GM12878 (cell line): ENCODE measurements around the gene TDRD3. TPM values are rescaled to one million over a fixed set of nuclear protein-coding genes. Genes with fewer than 3 reads are reported as not detected.

Source experiments
- ATAC-seq: fragments of 200-7000 bp; cut with Tn5 transposase; 3 replicates; pipeline ENCODE4 v1.9.1; 2020; ENCODE audit warnings: mild to moderate bottlenecking, moderate library complexity
- BruUV-seq: library from RNA; stranded (reverse); fragments of 400-500 nt; replicated peaks from 2 replicates; lab custom pipeline; 2021; lab: Mats Ljungman, UMichigan
- CTCF ChIA-PET: fragments of 300-600 bp; sonication (Branson Sonifier 250); formaldehyde crosslinking; extraction: SDS; loops from one replicate; lab custom pipeline; 2021; ENCODE audit warnings: inconsistent platforms; lab: Yijun Ruan, JAX
- POLR2A ChIA-PET: fragments of 350-600 bp; formaldehyde crosslinking; extraction: SDS; loops from one replicate; lab custom pipeline; 2021; ENCODE audit warnings: inconsistent platforms; lab: Charles Lee
- RAD21 ChIA-PET: fragments of 300-600 bp; sonication (Branson Sonifier 250); formaldehyde crosslinking; loops from one replicate; lab custom pipeline; 2023; ENCODE audit warnings: antibody characterized with exemption; ENCODE audit not compliant: unreplicated experiment; lab: Charles Lee
- SMC1A ChIA-PET: fragments of 300-600 bp; sonication (Branson Sonifier 250); formaldehyde crosslinking; loops from one replicate; lab custom pipeline; 2023; ENCODE audit not compliant: unreplicated experiment, uncharacterized antibody; lab: Charles Lee
- DNase-seq: peaks from one replicate; pipeline ENCODE4 v3.0.0-alpha.2; 2011; ENCODE audit warnings: low read depth, low spot score
- FAIRE-seq: peaks from 3 replicates; lab custom pipeline; 2011; peaks lifted over from hg19 to GRCh38; lab: Jason Lieb, UNC
- H2AFZ ChIP-seq: 2 replicates; pipeline ENCODE4 v1.6.0; 2011; ENCODE audit warnings: low read depth, low read length, control low read depth; ENCODE audit not compliant: control insufficient read depth
- H3K27ac ChIP-seq: 2 replicates; pipeline ENCODE4 v1.5.1; 2011; ENCODE audit warnings: control low read depth; ENCODE audit not compliant: control insufficient read depth, insufficient read depth
- H3K27me3 ChIP-seq, 2 experiments: replicated peaks in 1 of 2; 2 replicates each; pipeline versions ENCODE4 v1.6.0 to v1.6.1; 2011; ENCODE audit warnings: low read length in 1 of 2; ENCODE audit not compliant: control insufficient read depth in 2 of 2, insufficient read depth in 2 of 2
- H3K36me3 ChIP-seq, 2 experiments: 2 replicates each; pipeline ENCODE4 v1.5.1; 2011; ENCODE audit warnings: low read length in 1 of 2; ENCODE audit not compliant: control insufficient read depth in 2 of 2, insufficient read depth in 2 of 2
- H3K4me1 ChIP-seq: 2 replicates; pipeline ENCODE4 v1.6.1; 2011; ENCODE audit warnings: mild to moderate bottlenecking, low read length, moderate library complexity, mixed read lengths; ENCODE audit not compliant: control insufficient read depth, insufficient read depth
- H3K4me2 ChIP-seq: 2 replicates; pipeline ENCODE4 v1.6.0; 2011; ENCODE audit warnings: control low read depth; ENCODE audit not compliant: control insufficient read depth, insufficient read depth
- H3K4me3 ChIP-seq: fragments of 200-600 bp; sonication (generic); 2 replicates; pipeline ENCODE4 v1.5.1; 2016
- H3K79me2 ChIP-seq: 2 replicates; pipeline ENCODE4 v1.6.0; 2011; ENCODE audit warnings: low read length; ENCODE audit not compliant: control insufficient read depth, insufficient read depth
- H3K9ac ChIP-seq: 2 replicates; pipeline ENCODE4 v1.8.0; 2011; ENCODE audit warnings: low read length, control low read depth, mixed read lengths; ENCODE audit not compliant: control insufficient read depth, insufficient read depth
- H3K9me3 ChIP-seq: replicated peaks from 3 replicates; pipeline ENCODE4 v1.5.1; 2011; ENCODE audit warnings: mild to moderate bottlenecking, low read length; ENCODE audit not compliant: control insufficient read depth, insufficient read depth
- H4K20me1 ChIP-seq: 2 replicates; pipeline ENCODE4 v1.6.0; 2011; ENCODE audit not compliant: control insufficient read depth, insufficient read depth
- ATF7 ChIP-seq: fragments of 450-650 bp; IDR thresholded peaks from 2 replicates; pipeline ENCODE4 v1.6.1; 2016; ENCODE audit warnings: low read depth, mild to moderate bottlenecking
- MXI1 ChIP-seq: fragments of 150-350 bp; IDR thresholded peaks from 2 replicates; pipeline ENCODE4 v1.6.1; 2011; ENCODE audit warnings: low read depth, mild to moderate bottlenecking, inconsistent platforms, low read length, improper control_type of control experiment
- SPI1 ChIP-seq: IDR thresholded peaks from 2 replicates; pipeline ENCODE4 v1.6.1; 2011; ENCODE audit warnings: low read depth, mild to moderate bottlenecking, low read length, moderate library complexity, borderline replicate concordance; ENCODE audit not compliant: insufficient read depth
- SRF ChIP-seq, 2 experiments: IDR thresholded peaks; 2 replicates each; pipeline ENCODE4 v1.6.1; 2011; ENCODE audit warnings: low read depth in 2 of 2, low read length in 2 of 2, mild to moderate bottlenecking in 1 of 2, moderate library complexity in 1 of 2
- WGBS: methylation state at CpG from one replicate; pipeline ENCODE4 v1.1.6; 2016; ENCODE audit warnings: low lambda C conversion rate; ENCODE audit not compliant: insufficient replicate concordance, insufficient coverage; ENCODE audit errors: missing lambda C conversion rate; 5-methylcytosine and 5-hydroxymethylcytosine counted together
- in situ Hi-C: fragments of 300-500 bp; cut with MboI; formaldehyde crosslinking; loops from 9 replicates; pipeline ENCODE4 v1.14.3; 2018; ENCODE audit warnings: mixed read lengths
- intact Hi-C: fragments of 100-400 bp; cut with micrococcal nuclease; formaldehyde crosslinking; loops from one replicate; pipeline ENCODE4 v1.14.2; 2022; ENCODE audit not compliant: unreplicated experiment
- polyA plus RNA-seq, 11 experiments: library from polyadenylated mRNA; depleted of rRNA in 4 of 11; unstranded in 6 of 11; stranded (reverse) in 5 of 11; fragments of >200 nt; fragmentation: Nextera tagmentation in 4 of 11; fragmentation: Illumina TruSeq in 1 of 11; extraction: Ambion mirVana in 4 of 11; extraction: Trizol in 1 of 11; gene quantifications; 1 replicate in 1 of 11; 2 replicates in 10 of 11; pipeline versions ENCODE4 v1.2.1 to v1.2.3, GENCODE V29; 2011 to 2016; ENCODE audit warnings: inconsistent platforms in 2 of 11, missing spikeins in 2 of 11, low read depth in 1 of 11
- total RNA-seq, 4 experiments: library from RNA; depleted of rRNA in 3 of 4; stranded (reverse); fragments of >200 nt in 3 of 4; fragmentation: Illumina TruSeq in 1 of 4; extraction: Trizol in 1 of 4; gene quantifications; 2 replicates each; pipeline versions ENCODE4 v1.2.1 to v1.2.3, GENCODE V29; 2013 to 2021
- TF ChIP-seq, protein P1 (sequence below): IDR thresholded peaks from 2 replicates; pipeline ENCODE4 v1.6.1; 2011; ENCODE audit warnings: borderline replicate concordance, low read depth, mild to moderate bottlenecking, moderate library complexity, low read length; ENCODE audit not compliant: insufficient read depth, poor library complexity, severe bottlenecking

The TDRD3 gene
- total and polyA plus RNA-seq, 10 of the 15 experiments (the other 5 are each of a cell fraction or from before 2014, with no cell fraction given) = 8.4 to 27.9 (median 15.8) TPM

DNA sequence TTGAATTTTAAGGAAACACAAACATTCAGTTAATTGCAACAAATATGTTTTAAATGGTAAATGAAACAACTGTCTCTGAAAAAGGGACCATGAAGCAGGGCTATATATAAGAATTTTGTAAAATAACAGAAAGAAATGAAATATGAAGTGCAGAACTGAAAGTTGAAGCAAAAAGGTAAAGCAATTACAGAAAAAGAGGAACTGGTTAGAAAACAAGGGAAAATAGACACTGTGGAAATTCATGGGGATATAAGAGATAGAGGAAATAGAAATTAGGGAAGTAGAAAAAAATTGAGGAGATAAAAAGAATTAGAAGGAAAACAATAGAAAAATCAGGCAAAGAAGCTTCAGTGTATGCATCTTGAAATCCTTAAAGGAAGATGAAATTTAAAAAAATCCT lies 40.0 kb upstream of the TDRD3 start:
- FAIRE-seq = no peak
- DNase-seq = no peak
- Histone ChIP-seq H3K27ac (no peak overlapping the region), H3K4me3 (no peak overlapping the region), H3K36me3 (no peaks in the 10 kb centered on the region), H3K9ac (no peak overlapping the region), H2AFZ (no peak overlapping the region), H3K4me1 (no peaks in the 10 kb centered on the region), H4K20me1 (no peaks in the 10 kb centered on the region), H3K79me2 (no peaks in the 10 kb centered on the region), H3K4me2 (no peak overlapping the region), H3K9me3 (no peaks in the 10 kb centered on the region), H3K27me3 (no peaks in the 10 kb centered on the region)
- ChIA-PET CTCF (interaction anchor here (1.0 kb wide), 1 partner anchor 451 kb away, joined by 4 read pairs; no protein-coding TSS in a partner anchor), RAD21 (no interaction called here), SMC1A (no interaction called here), POLR2A (no interaction called here)
- TF ChIP-seq SPI1 = peak; percentile 30; the same call in 1 of the 2 replicates
- no peak for TF ChIP-seq SRF (IDR thresholded peaks at IDR 0.05; ENCODE audit: low read depth in 2 of 2, low read length in 2 of 2)
- no TSS peak for BruUV-seq
- intact Hi-C loops (no loop called here), in situ Hi-C loops (no loop called here)
- ATAC-seq = no peak

DNA sequence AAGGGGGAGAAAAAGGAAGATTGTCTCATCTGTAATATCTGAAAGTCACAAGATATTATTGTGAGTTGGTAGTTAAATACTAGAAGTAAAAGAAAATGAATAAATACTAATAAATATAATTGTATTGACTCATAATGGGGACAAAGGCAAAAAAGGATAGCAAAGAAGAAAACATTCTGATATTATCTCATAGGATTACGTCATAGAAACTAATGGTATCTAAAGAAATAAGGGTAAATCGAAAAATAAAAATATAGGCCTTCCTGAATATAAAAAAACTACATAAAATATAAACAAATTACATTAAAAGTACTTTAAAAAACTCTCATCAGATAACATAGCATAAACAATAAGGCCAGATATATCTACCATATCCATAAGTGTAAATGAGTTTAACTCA lies 38.6 kb upstream of the TDRD3 start:
- Histone ChIP-seq H3K27ac (no peak overlapping the region), H2AFZ (no peak overlapping the region), H3K27me3 (no peaks in the 10 kb centered on the region), H3K9ac (no peak overlapping the region), H3K9me3 (no peaks in the 10 kb centered on the region), H3K4me3 (no peak overlapping the region), H3K36me3 (no peaks in the 10 kb centered on the region), H3K4me2 (no peak overlapping the region), H3K79me2 (no peaks in the 10 kb centered on the region), H3K4me1 (no peaks in the 10 kb centered on the region), H4K20me1 (no peaks in the 10 kb centered on the region)
- BruUV-seq = no TSS peak
- ChIA-PET POLR2A (no interaction called here), RAD21 (interaction anchor here (1.6 kb wide), 1 partner anchor 73 kb away, joined by 5 read pairs; no protein-coding TSS in a partner anchor), SMC1A (interaction anchor here (1.3 kb wide), 1 partner anchor 11 kb away, joined by 3 read pairs; no protein-coding TSS in a partner anchor), CTCF (interaction anchor here (1.1 kb wide), 1 partner anchor 11 kb away, joined by 4 read pairs; no protein-coding TSS in a partner anchor)
- intact Hi-C loops = no loop called here
- TF ChIP-seq, protein P1, sequence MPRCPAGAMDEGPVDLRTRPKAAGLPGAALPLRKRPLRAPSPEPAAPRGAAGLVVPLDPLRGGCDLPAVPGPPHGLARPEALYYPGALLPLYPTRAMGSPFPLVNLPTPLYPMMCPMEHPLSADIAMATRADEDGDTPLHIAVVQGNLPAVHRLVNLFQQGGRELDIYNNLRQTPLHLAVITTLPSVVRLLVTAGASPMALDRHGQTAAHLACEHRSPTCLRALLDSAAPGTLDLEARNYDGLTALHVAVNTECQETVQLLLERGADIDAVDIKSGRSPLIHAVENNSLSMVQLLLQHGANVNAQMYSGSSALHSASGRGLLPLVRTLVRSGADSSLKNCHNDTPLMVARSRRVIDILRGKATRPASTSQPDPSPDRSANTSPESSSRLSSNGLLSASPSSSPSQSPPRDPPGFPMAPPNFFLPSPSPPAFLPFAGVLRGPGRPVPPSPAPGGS = no peak
- TF ChIP-seq MXI1 (no peak), ATF7 (peak; percentile 63; the same call in 1 of the 2 replicates)
- DNase-seq (no peak), ATAC-seq (no peak), FAIRE-seq (no peak)
- 4% methylated on average over 2 of the region's 2 CpGs for WGBS
- in situ Hi-C loops = no loop called here
